HEK293 (cell line): ENCODE data around the gene ZNF654.

Experiments used
- CTCF ChIA-PET: fragments of 350-600 bp; formaldehyde crosslinking; extraction: SDS; loops from one replicate; lab custom pipeline; 2021; ENCODE audit warnings: antibody characterized with exemption; lab: Yijun Ruan, JAX
- POLR2A ChIA-PET: fragments of 300-600 bp; formaldehyde crosslinking; extraction: SDS; loops from one replicate; lab custom pipeline; 2020; ENCODE audit warnings: antibody characterized with exemption, inconsistent platforms; lab: Yijun Ruan, JAX
- H3K27ac ChIP-seq: fragments of 200-500 bp; sonication (Bioruptor generic); 2 replicates; pipeline ENCODE4 v1.5.1; 2014; ENCODE audit warnings: low read depth, low read length, control low read depth, inconsistent platforms; ENCODE audit errors: extremely low read depth
- H3K36me3 ChIP-seq, 2 experiments: fragments of 200-500 bp in 1 of 2; sonication (Bioruptor generic) in 1 of 2; 1 replicate in 1 of 2; 2 replicates in 1 of 2; pipeline ENCODE4 v1.5.1; 2014 to 2017; ENCODE audit warnings: inconsistent platforms in 2 of 2, low read length in 2 of 2; ENCODE audit not compliant: control insufficient read depth in 2 of 2, insufficient read depth in 1 of 2
- H3K4me1 ChIP-seq: fragments of 200-500 bp; sonication (Bioruptor generic); 2 replicates; pipeline ENCODE4 v1.5.1; 2014; ENCODE audit warnings: mild to moderate bottlenecking, low read length, inconsistent platforms; ENCODE audit not compliant: control insufficient read depth, insufficient read depth
- H3K4me3 ChIP-seq: 2 replicates; pipeline ENCODE4 v1.5.1; 2011; ENCODE audit warnings: low read depth, mild to moderate bottlenecking, control low read depth, low read length, moderate library complexity
- H3K9me3 ChIP-seq: fragments of 200-500 bp; sonication (Bioruptor generic); 2 replicates; pipeline ENCODE4 v1.5.1; 2014; ENCODE audit warnings: low read depth, low read length, inconsistent platforms; ENCODE audit not compliant: control insufficient read depth, insufficient read depth
- IKZF3 ChIP-seq: fragments of 450-650 bp; IDR thresholded peaks from 2 replicates; pipeline ENCODE4 v1.5.0; 2018; ENCODE audit warnings: missing biosample characterization, mild to moderate bottlenecking, missing genetic modification characterization, moderate library complexity
- KLF16 ChIP-seq: fragments of 450-650 bp; formaldehyde crosslinking; IDR thresholded peaks from 2 replicates; pipeline ENCODE4 v1.5.1; 2017; ENCODE audit warnings: missing biosample characterization, missing genetic modification characterization
- SCRT2 ChIP-seq: fragments of 450-650 bp; formaldehyde crosslinking; IDR thresholded peaks from 2 replicates; pipeline ENCODE4 v1.5.1; 2016; ENCODE audit warnings: missing biosample characterization, missing genetic modification characterization
- ZBTB17 ChIP-seq: fragments of 450-650 bp; formaldehyde crosslinking; IDR thresholded peaks from 2 replicates; pipeline ENCODE4 v1.5.1; 2016; ENCODE audit warnings: missing biosample characterization, missing genetic modification characterization
- ZNF146 ChIP-seq: fragments of 450-650 bp; formaldehyde crosslinking; IDR thresholded peaks from 2 replicates; pipeline ENCODE4 v1.5.1; 2016; ENCODE audit warnings: missing biosample characterization, missing genetic modification characterization
- ZNF292 ChIP-seq: fragments of 450-650 bp; formaldehyde crosslinking; IDR thresholded peaks from 2 replicates; pipeline ENCODE4 v1.5.1; 2016; ENCODE audit warnings: low read depth, missing biosample characterization, missing genetic modification characterization, borderline replicate concordance
- ZNF302 ChIP-seq: fragments of 450-650 bp; formaldehyde crosslinking; IDR thresholded peaks from 2 replicates; pipeline ENCODE4 v1.5.1; 2016; ENCODE audit warnings: missing biosample characterization, missing genetic modification characterization, low read depth
- ZNF549 ChIP-seq: fragments of 450-650 bp; IDR thresholded peaks from 2 replicates; pipeline ENCODE4 v1.5.1; 2018; ENCODE audit warnings: missing biosample characterization, missing genetic modification characterization, mild to moderate bottlenecking, inconsistent platforms, moderate library complexity
- ZNF558 ChIP-seq: fragments of 450-650 bp; formaldehyde crosslinking; IDR thresholded peaks from 2 replicates; pipeline ENCODE4 v1.5.1; 2016; ENCODE audit warnings: missing biosample characterization, missing genetic modification characterization
- ZNF596 ChIP-seq: fragments of 450-650 bp; IDR thresholded peaks from 2 replicates; pipeline ENCODE4 v1.5.0; 2018; ENCODE audit warnings: missing biosample characterization, mild to moderate bottlenecking, missing genetic modification characterization, moderate library complexity
- ZNF610 ChIP-seq: fragments of 450-650 bp; formaldehyde crosslinking; IDR thresholded peaks from 2 replicates; pipeline ENCODE4 v1.5.1; 2016; ENCODE audit warnings: missing biosample characterization, missing genetic modification characterization, borderline replicate concordance
- ZNF776 ChIP-seq: fragments of 450-650 bp; formaldehyde crosslinking; IDR thresholded peaks from 2 replicates; pipeline ENCODE4 v1.5.0; 2017; ENCODE audit warnings: missing biosample characterization, missing genetic modification characterization, borderline replicate concordance
- ZNF792 ChIP-seq: fragments of 450-650 bp; formaldehyde crosslinking; IDR thresholded peaks from 2 replicates; pipeline ENCODE4 v1.5.1; 2016; ENCODE audit warnings: missing biosample characterization, missing genetic modification characterization
- ZNF837 ChIP-seq: fragments of 450-650 bp; formaldehyde crosslinking; IDR thresholded peaks from 2 replicates; pipeline ENCODE4 v1.5.1; 2016; ENCODE audit warnings: missing biosample characterization, missing genetic modification characterization
- TF ChIP-seq, protein P1 (sequence below): fragments of 450-650 bp; formaldehyde crosslinking; IDR thresholded peaks from 2 replicates; pipeline ENCODE4 v1.5.1; 2017; ENCODE audit warnings: missing biosample characterization, missing genetic modification characterization
- TF ChIP-seq, protein P2 (sequence below): fragments of 450-650 bp; IDR thresholded peaks from 2 replicates; pipeline ENCODE4 v1.5.1; 2018; ENCODE audit warnings: missing biosample characterization, mild to moderate bottlenecking, missing genetic modification characterization
- TF ChIP-seq, protein P3 (sequence below): fragments of 450-650 bp; formaldehyde crosslinking; IDR thresholded peaks from 2 replicates; pipeline ENCODE4 v1.5.1; 2016; ENCODE audit warnings: missing biosample characterization, missing genetic modification characterization
- TF ChIP-seq, protein P4 (sequence below): fragments of 450-650 bp; formaldehyde crosslinking; IDR thresholded peaks from 2 replicates; pipeline ENCODE4 v1.5.1; 2016; ENCODE audit warnings: missing biosample characterization, missing genetic modification characterization
- TF ChIP-seq, protein P5 (sequence below): fragments of 450-650 bp; formaldehyde crosslinking; IDR thresholded peaks from 2 replicates; pipeline ENCODE4 v1.5.1; 2017; ENCODE audit warnings: missing biosample characterization, missing genetic modification characterization
- TF ChIP-seq, protein P6 (sequence below): fragments of 450-650 bp; formaldehyde crosslinking; IDR thresholded peaks from 2 replicates; pipeline ENCODE4 v1.5.1; 2017; ENCODE audit warnings: missing biosample characterization, missing genetic modification characterization
- TF ChIP-seq, protein P7 (sequence below): fragments of 450-650 bp; formaldehyde crosslinking; IDR thresholded peaks from 2 replicates; pipeline ENCODE4 v1.5.1; 2016; ENCODE audit warnings: missing biosample characterization, missing genetic modification characterization, low read depth

ZNF654 gene

DNA sequence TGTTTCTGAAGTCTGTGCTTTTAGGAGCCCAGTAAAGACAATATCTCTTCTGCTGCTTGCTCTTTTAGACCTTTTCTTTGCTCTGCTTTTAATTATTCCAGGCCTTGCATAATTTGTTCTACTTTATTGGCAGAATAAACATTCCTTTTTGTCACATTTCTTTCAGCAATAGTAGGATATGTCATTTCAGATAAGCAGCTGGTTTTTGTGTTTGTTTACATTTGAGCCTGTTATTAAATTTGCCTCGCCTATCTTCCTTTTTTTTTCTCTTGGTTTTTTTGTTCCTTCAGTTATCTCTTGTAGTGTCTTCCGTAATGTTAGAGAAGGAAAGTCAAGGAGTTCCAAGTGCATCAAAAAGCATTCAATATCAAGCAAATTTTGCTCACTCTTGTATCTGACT is 16.4 kb downstream of the ZNF654 start:
- Histone ChIP-seq H3K4me1 (no peaks in the 10 kb centered on the region), H3K36me3 (no peaks in the 10 kb centered on the region), H3K4me3 (no peak overlapping the region), H3K9me3 (no peaks in the 10 kb centered on the region), H3K27ac (no peak overlapping the region)
- POLR2A ChIA-PET, result no interaction called here
- no peak for TF ChIP-seq IKZF3 (tag by site-specific recombination)
- no peak for TF ChIP-seq ZNF292
- TF ChIP-seq, protein P1, sequence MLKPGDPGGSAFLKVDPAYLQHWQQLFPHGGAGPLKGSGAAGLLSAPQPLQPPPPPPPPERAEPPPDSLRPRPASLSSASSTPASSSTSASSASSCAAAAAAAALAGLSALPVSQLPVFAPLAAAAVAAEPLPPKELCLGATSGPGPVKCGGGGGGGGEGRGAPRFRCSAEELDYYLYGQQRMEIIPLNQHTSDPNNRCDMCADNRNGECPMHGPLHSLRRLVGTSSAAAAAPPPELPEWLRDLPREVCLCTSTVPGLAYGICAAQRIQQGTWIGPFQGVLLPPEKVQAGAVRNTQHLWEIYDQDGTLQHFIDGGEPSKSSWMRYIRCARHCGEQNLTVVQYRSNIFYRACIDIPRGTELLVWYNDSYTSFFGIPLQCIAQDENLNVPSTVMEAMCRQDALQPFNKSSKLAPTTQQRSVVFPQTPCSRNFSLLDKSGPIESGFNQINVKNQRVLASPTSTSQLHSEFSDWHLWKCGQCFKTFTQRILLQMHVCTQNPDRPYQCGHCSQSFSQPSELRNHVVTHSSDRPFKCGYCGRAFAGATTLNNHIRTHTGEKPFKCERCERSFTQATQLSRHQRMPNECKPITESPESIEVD (tag by site-specific recombination), result peak; percentile 55
- CTCF ChIA-PET, result no interaction called here

DNA sequence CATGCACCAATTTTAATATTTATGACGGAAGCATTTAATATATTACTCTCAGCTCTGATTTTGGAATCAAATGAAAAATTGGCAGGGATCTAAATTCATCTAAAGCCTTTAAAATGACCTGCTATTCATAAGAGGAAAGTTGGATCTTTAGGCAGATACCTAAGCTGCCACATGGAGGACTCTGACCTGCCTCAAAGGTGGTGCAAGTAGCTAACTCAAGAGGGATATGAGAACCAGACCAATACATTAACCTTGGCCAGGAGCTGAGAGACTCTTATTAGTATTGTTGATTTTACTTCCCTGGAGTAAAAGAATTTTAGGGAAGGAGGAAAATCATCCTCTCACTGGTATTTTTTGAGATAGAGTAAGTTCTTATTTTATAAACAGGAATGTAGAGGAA is 17.7 kb downstream of the ZNF654 start:
- Histone ChIP-seq H3K4me3 (no peak overlapping the region), H3K9me3 (no peaks in the 10 kb centered on the region)
- CTCF ChIA-PET, result no interaction called here
- TF ChIP-seq ZNF610 (tag by site-specific recombination), result no peak
- no peak for TF ChIP-seq KLF16 (tag by site-specific recombination)
- no peak for TF ChIP-seq ZNF792
- TF ChIP-seq, protein P2, sequence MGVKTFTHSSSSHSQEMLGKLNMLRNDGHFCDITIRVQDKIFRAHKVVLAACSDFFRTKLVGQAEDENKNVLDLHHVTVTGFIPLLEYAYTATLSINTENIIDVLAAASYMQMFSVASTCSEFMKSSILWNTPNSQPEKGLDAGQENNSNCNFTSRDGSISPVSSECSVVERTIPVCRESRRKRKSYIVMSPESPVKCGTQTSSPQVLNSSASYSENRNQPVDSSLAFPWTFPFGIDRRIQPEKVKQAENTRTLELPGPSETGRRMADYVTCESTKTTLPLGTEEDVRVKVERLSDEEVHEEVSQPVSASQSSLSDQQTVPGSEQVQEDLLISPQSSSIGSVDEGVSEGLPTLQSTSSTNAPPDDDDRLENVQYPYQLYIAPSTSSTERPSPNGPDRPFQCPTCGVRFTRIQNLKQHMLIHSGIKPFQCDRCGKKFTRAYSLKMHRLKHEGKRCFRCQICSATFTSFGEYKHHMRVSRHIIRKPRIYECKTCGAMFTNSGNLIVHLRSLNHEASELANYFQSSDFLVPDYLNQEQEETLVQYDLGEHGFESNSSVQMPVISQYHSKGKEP (tag by site-specific recombination), result no peak
- no peak for TF ChIP-seq ZNF776 (tag by site-specific recombination)
- TF ChIP-seq ZNF549 (tag by site-specific recombination), result no peak
- no peak for TF ChIP-seq ZNF146 (tag by site-specific recombination)
- TF ChIP-seq ZNF596, result no peak
- TF ChIP-seq, protein P3, sequence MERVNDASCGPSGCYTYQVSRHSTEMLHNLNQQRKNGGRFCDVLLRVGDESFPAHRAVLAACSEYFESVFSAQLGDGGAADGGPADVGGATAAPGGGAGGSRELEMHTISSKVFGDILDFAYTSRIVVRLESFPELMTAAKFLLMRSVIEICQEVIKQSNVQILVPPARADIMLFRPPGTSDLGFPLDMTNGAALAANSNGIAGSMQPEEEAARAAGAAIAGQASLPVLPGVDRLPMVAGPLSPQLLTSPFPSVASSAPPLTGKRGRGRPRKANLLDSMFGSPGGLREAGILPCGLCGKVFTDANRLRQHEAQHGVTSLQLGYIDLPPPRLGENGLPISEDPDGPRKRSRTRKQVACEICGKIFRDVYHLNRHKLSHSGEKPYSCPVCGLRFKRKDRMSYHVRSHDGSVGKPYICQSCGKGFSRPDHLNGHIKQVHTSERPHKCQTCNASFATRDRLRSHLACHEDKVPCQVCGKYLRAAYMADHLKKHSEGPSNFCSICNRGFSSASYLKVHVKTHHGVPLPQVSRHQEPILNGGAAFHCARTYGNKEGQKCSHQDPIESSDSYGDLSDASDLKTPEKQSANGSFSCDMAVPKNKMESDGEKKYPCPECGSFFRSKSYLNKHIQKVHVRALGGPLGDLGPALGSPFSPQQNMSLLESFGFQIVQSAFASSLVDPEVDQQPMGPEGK (tag by site-specific recombination), result no peak
- TF ChIP-seq SCRT2, result no peak
- TF ChIP-seq, protein P4, sequence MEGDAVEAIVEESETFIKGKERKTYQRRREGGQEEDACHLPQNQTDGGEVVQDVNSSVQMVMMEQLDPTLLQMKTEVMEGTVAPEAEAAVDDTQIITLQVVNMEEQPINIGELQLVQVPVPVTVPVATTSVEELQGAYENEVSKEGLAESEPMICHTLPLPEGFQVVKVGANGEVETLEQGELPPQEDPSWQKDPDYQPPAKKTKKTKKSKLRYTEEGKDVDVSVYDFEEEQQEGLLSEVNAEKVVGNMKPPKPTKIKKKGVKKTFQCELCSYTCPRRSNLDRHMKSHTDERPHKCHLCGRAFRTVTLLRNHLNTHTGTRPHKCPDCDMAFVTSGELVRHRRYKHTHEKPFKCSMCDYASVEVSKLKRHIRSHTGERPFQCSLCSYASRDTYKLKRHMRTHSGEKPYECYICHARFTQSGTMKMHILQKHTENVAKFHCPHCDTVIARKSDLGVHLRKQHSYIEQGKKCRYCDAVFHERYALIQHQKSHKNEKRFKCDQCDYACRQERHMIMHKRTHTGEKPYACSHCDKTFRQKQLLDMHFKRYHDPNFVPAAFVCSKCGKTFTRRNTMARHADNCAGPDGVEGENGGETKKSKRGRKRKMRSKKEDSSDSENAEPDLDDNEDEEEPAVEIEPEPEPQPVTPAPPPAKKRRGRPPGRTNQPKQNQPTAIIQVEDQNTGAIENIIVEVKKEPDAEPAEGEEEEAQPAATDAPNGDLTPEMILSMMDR (tag by site-specific recombination), result no peak
- TF ChIP-seq ZNF558 (tag by site-specific recombination), result no peak
- TF ChIP-seq, protein P5, sequence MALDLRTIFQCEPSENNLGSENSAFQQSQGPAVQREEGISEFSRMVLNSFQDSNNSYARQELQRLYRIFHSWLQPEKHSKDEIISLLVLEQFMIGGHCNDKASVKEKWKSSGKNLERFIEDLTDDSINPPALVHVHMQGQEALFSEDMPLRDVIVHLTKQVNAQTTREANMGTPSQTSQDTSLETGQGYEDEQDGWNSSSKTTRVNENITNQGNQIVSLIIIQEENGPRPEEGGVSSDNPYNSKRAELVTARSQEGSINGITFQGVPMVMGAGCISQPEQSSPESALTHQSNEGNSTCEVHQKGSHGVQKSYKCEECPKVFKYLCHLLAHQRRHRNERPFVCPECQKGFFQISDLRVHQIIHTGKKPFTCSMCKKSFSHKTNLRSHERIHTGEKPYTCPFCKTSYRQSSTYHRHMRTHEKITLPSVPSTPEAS (tag by site-specific recombination), result no peak
- no peak for TF ChIP-seq ZBTB17 (tag by site-specific recombination)
- TF ChIP-seq, protein P6, sequence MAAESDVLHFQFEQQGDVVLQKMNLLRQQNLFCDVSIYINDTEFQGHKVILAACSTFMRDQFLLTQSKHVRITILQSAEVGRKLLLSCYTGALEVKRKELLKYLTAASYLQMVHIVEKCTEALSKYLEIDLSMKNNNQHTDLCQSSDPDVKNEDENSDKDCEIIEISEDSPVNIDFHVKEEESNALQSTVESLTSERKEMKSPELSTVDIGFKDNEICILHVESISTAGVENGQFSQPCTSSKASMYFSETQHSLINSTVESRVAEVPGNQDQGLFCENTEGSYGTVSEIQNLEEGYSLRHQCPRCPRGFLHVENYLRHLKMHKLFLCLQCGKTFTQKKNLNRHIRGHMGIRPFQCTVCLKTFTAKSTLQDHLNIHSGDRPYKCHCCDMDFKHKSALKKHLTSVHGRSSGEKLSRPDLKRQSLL (tag by site-specific recombination), result no peak
- TF ChIP-seq, protein P7, sequence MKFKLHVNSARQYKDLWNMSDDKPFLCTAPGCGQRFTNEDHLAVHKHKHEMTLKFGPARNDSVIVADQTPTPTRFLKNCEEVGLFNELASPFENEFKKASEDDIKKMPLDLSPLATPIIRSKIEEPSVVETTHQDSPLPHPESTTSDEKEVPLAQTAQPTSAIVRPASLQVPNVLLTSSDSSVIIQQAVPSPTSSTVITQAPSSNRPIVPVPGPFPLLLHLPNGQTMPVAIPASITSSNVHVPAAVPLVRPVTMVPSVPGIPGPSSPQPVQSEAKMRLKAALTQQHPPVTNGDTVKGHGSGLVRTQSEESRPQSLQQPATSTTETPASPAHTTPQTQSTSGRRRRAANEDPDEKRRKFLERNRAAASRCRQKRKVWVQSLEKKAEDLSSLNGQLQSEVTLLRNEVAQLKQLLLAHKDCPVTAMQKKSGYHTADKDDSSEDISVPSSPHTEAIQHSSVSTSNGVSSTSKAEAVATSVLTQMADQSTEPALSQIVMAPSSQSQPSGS (tag by site-specific recombination), result no peak
- no peak for TF ChIP-seq ZNF302 (tag by site-specific recombination)
- TF ChIP-seq ZNF837 (tag by site-specific recombination), result no peak
- TF ChIP-seq, all 188 proteins: peak for 0
- Histone ChIP-seq H3K36me3 (no peaks in the 10 kb centered on the region), H3K4me1 (no peaks in the 10 kb centered on the region), H3K27ac (no peak overlapping the region)
- POLR2A ChIA-PET, result interaction anchor here (0.5 kb wide), 1 partner anchor 11 kb away, joined by 3 read pairs; no protein-coding TSS in a partner anchor
